Stimulated activated CD4-positive, alpha-beta T cell treated with anti-CD3 and anti-CD28 coated beads, Interleukin-12 subunit alpha, Interleukin-12 subunit beta, amount 100 ng/mL, for 48 hours (primary cell): Measurements from ENCODE around the gene SORBS1.

Source experiments
- DNase-seq, 3 donors: peaks; one replicate each; pipeline ENCODE4 v3.0.0-alpha.2; 2020; ENCODE audit warnings: low read depth in 2 of 3, low spot score in 1 of 3

The SORBS1 gene

GRCh38 chr10:95327367-95327766 is 233.8 kb downstream of the SORBS1 start:
- no peak for DNase-seq

GRCh38 chr10:95326396-95326795 is 234.8 kb downstream of the SORBS1 start:
- no peak for DNase-seq

- no peak for DNase-seq
Observed at GRCh38 chr10:95325863-95326262, 235.3 kb downstream of the SORBS1 start.

GRCh38 chr10:95324436-95325268 is 236.5 kb downstream of the SORBS1 start:
- DNase-seq: no peak

GRCh38 chr10:95321554-95322301 is 239.4 kb downstream of the SORBS1 start:
- no peak for DNase-seq

- DNase-seq: no peak
Observed at GRCh38 chr10:95319239-95319638, 241.9 kb downstream of the SORBS1 start.

GRCh38 chr10:95315509-95315908 is 245.7 kb downstream of the SORBS1 start:
- no peak for DNase-seq

- no peak for DNase-seq
Observed at GRCh38 chr10:95314192-95314918, 246.8 kb downstream of the SORBS1 start.

GRCh38 chr10:95312986-95313495 is 248.1 kb downstream of the SORBS1 start:
- no peak for DNase-seq

GRCh38 chr10:95312257-95312656 is 248.9 kb downstream of the SORBS1 start:
- no peak for DNase-seq

GRCh38 chr10:95309958-95310357 is 251.2 kb downstream of the SORBS1 start:
- DNase-seq: no peak

GRCh38 chr10:95308389-95309302 is 252.5 kb downstream of the SORBS1 start:
- peak in 1 of 3 donors; percentile 5 for DNase-seq

GRCh38 chr10:95306851-95307250 is 254.3 kb downstream of the SORBS1 start:
- no peak for DNase-seq

GRCh38 chr10:95306318-95306650 is 254.9 kb downstream of the SORBS1 start:
- no peak for DNase-seq

GRCh38 chr10:95305606-95306317 is 255.4 kb downstream of the SORBS1 start:
- no peak for DNase-seq

- DNase-seq: no peak
Observed at GRCh38 chr10:95304976-95305375, 256.2 kb downstream of the SORBS1 start.

GRCh38 chr10:95304463-95304862 is 256.7 kb downstream of the SORBS1 start:
- no peak for DNase-seq

- no peak for DNase-seq
Observed at GRCh38 chr10:95303950-95304349, 257.2 kb downstream of the SORBS1 start.

GRCh38 chr10:95303535-95303934 is 257.6 kb downstream of the SORBS1 start:
- DNase-seq: no peak

- DNase-seq: no peak
Observed at GRCh38 chr10:95300022-95300539, 261.1 kb downstream of the SORBS1 start.
